Fibroblast of lung (primary cell): ENCODE data around the gene VSTM1. TPM values are rescaled to one million over a fixed set of nuclear protein-coding genes. Genes with fewer than 3 reads are reported as not detected.
"Not testable (repeated sequence)": the region's sequence is repeated elsewhere in the genome, so short reads cannot be mapped to it uniquely, and the experiment has no call there.

Source experiments
- DNase-seq, 2 donors: peaks; one replicate each; pipeline versions ENCODE4 v3.0.0 to v3.0.0-alpha.2; 2010; ENCODE audit warnings: low read depth in 2 of 2
- H2AFZ ChIP-seq: 2 replicates; pipeline ENCODE4 v1.5.1; 2012; ENCODE audit warnings: low read length, control low read depth, inconsistent platforms
- H3K27ac ChIP-seq: 2 replicates; pipeline ENCODE4 v1.5.1; 2011; ENCODE audit warnings: low read length, control low read depth; ENCODE audit not compliant: insufficient read depth
- H3K27me3 ChIP-seq: 2 replicates; pipeline ENCODE4 v1.5.1; 2011; ENCODE audit warnings: mild to moderate bottlenecking, low read length; ENCODE audit not compliant: control insufficient read depth, insufficient read depth
- H3K36me3 ChIP-seq: 2 replicates; pipeline ENCODE4 v1.5.1; 2011; ENCODE audit warnings: low read length; ENCODE audit not compliant: control insufficient read depth, insufficient read depth
- H3K4me1 ChIP-seq: 2 replicates; pipeline ENCODE4 v1.5.1; 2011; ENCODE audit warnings: low read length; ENCODE audit not compliant: control insufficient read depth, insufficient read depth; ENCODE audit errors: extremely low read depth
- H3K4me2 ChIP-seq: 2 replicates; pipeline ENCODE4 v1.5.1; 2011; ENCODE audit warnings: low read length, control low read depth; ENCODE audit not compliant: insufficient read depth; ENCODE audit errors: extremely low read depth
- H3K4me3 ChIP-seq, 4 experiments: fragments of 200-600 bp in 1 of 4; sonication (generic) in 1 of 4; replicated peaks in 1 of 4; 2 replicates each; pipeline ENCODE4 v1.5.1; 2011 to 2016; ENCODE audit warnings: low read length in 4 of 4, low read depth in 3 of 4, mild to moderate bottlenecking in 3 of 4, control low read depth in 2 of 4, inconsistent platforms in 1 of 4, mixed read lengths in 1 of 4; ENCODE audit not compliant: insufficient read depth in 1 of 4; ENCODE audit errors: control extremely low read depth in 1 of 4
- H3K79me2 ChIP-seq: 2 replicates; pipeline ENCODE4 v1.5.1; 2012; ENCODE audit warnings: mild to moderate bottlenecking, low read length, inconsistent platforms; ENCODE audit not compliant: control insufficient read depth, insufficient read depth
- H3K9ac ChIP-seq: 2 replicates; pipeline ENCODE4 v1.5.1; 2011; ENCODE audit warnings: mild to moderate bottlenecking, low read length, control low read depth; ENCODE audit not compliant: insufficient read depth
- H3K9me3 ChIP-seq: 2 replicates; pipeline ENCODE4 v1.5.1; 2012; ENCODE audit warnings: low read depth, low read length; ENCODE audit not compliant: control insufficient read depth, insufficient read depth
- H4K20me1 ChIP-seq: 2 replicates; pipeline ENCODE4 v1.5.1; 2011; ENCODE audit warnings: low read length; ENCODE audit not compliant: control insufficient read depth, insufficient read depth; ENCODE audit errors: extremely low read depth
- CTCF ChIP-seq, 2 donors: IDR thresholded peaks in 1 of 2; conservative IDR thresholded peaks in 1 of 2; 1 replicate in 1 of 2; 2 replicates in 1 of 2; pipeline ENCODE4 v1.5.1; 2011 to 2012; ENCODE audit warnings: low read length in 2 of 2, control low read depth in 1 of 2, inconsistent platforms in 1 of 2, low read depth in 1 of 2, mild to moderate bottlenecking in 1 of 2
- EZH2 ChIP-seq: IDR thresholded peaks from 2 replicates; pipeline ENCODE4 v1.5.1; 2012; ENCODE audit warnings: low read length, control low read depth, mild to moderate bottlenecking; ENCODE audit errors: missing control alignments
- polyA plus RNA-seq, 2 donors: library from polyadenylated mRNA; depleted of rRNA in 1 of 2; stranded (reverse) in 1 of 2; unstranded in 1 of 2; fragments of >200 nt; gene quantifications; 2 replicates each; pipeline ENCODE4 v1.2.1, GENCODE V29; 2011 to 2012; ENCODE audit warnings: missing spikeins in 1 of 2
- total RNA-seq: library from RNA; depleted of rRNA; stranded (reverse); fragments of >200 nt; gene quantifications from 2 replicates; pipeline ENCODE4 v1.2.1, GENCODE V29; 2014

VSTM1 gene
- total and polyA plus RNA-seq, 2 donors (not counting 1 experiment from before 2014, with no cell fraction given): not detected

- no peak overlapping the region for H3K4me2 ChIP-seq
- H3K4me1 ChIP-seq: peaks cover 2% of the 10 kb centered on the region
- no peak overlapping the region for H3K4me3 ChIP-seq
- H2AFZ ChIP-seq: no peak overlapping the region
- peaks cover 10% of the 10 kb centered on the region for H3K79me2 ChIP-seq
- H3K9ac ChIP-seq: no peak overlapping the region
- no peak overlapping the region for H3K27ac ChIP-seq
- H4K20me1 ChIP-seq: no peaks in the 10 kb centered on the region
- H3K36me3 ChIP-seq: no peaks in the 10 kb centered on the region
- no peak for DNase-seq
- no peaks in the 10 kb centered on the region for H3K27me3 ChIP-seq
- TF ChIP-seq EZH2 (no peak), CTCF (conservative IDR thresholded peaks at IDR 0.05 in 1 of 2, IDR thresholded peaks at IDR 0.05 in 1 of 2; ENCODE audit: low read depth in 1 of 2, low read length in 2 of 2) (no peak)
- no peaks in the 10 kb centered on the region for H3K9me3 ChIP-seq
These were observed 35.6 kb upstream of the VSTM1 start for GRCh38 chr19:54099190-54099902.

GRCh38 chr19:54096617-54097106, 33.0 kb upstream of the VSTM1 start:
- Histone ChIP-seq H3K4me1 (peaks cover 2% of the 10 kb centered on the region), H3K4me3 (peak overlapping the region in 2 of 4 experiments; percentile 9 to 51), H3K9ac (no peak overlapping the region), H3K4me2 (peak overlapping the region; percentile 54), H3K79me2 (no peaks in the 10 kb centered on the region), H3K9me3 (no peaks in the 10 kb centered on the region), H3K27me3 (no peaks in the 10 kb centered on the region), H4K20me1 (no peaks in the 10 kb centered on the region), H3K36me3 (no peaks in the 10 kb centered on the region), H3K27ac (no peak overlapping the region), H2AFZ (peak overlapping the region; percentile 50)
- peak; percentile 41 to 45 for DNase-seq
- peak; percentile 34 to 45 for TF ChIP-seq CTCF (conservative IDR thresholded peaks at IDR 0.05 in 1 of 2, IDR thresholded peaks at IDR 0.05 in 1 of 2; ENCODE audit: low read depth in 1 of 2, low read length in 2 of 2)
- no peak for TF ChIP-seq EZH2

DNA sequence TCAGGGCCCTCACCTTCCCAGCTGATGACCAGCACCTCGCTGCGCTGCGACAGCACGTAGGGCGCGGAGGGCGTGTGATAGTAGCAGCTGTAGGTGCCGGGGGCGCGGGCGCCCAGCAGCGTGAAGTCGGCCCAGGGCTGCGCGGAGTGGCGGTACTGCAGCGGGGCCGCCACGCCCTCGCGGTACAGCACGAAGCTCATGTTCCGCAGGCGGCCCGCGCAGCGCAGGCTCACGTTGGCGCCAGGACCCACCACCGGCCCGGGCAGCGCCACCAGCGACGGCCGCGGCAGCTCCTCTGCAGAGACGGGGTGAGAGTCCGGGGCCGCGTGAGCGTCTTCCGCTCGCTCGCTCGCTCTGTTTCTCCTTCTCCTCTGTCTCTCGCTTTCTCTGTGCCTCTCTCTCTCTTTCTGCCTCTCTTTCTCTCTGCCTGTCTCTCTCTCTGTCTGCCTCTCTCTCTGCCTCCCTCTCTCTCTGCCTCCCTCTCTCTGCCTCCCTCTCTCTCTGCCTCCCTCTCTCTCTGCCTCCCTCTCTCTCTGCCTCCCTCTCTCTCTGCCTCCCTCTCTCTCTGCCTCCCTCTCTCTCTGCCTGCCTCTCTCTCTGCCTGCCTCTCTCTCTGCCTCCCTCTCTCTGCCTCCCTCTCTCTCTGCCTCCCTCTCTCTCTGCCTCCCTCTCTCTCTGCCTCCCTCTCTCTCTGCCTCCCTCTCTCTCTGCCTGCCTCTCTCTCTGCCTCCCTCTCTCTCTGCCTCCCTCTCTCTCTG, 32.3 kb upstream of the VSTM1 start:
- H2AFZ ChIP-seq: peak overlapping the region; percentile 57
- DNase-seq: peak; percentile 43 to 65
- H3K4me1 ChIP-seq, H3K9ac ChIP-seq, H3K27me3 ChIP-seq, H3K79me2 ChIP-seq, H3K9me3 ChIP-seq, H3K36me3 ChIP-seq, H4K20me1 ChIP-seq, H3K27ac ChIP-seq: not testable (repeated sequence)
- H3K4me3 ChIP-seq: peak overlapping the region in 2 of 4 experiments; percentile 17 to 51
- H3K4me2 ChIP-seq: peak overlapping the region; percentile 68
